Keratinocyte (primary cell): ENCODE measurements around the gene ZNF718.

Experiments
- CTCF ChIP-seq, 3 experiments: IDR thresholded peaks in 1 of 3; conservative IDR thresholded peaks in 1 of 3; optimal IDR thresholded peaks in 1 of 3; 2 replicates in 2 of 3; 3 replicates in 1 of 3; pipeline versions ENCODE3 to v1.5.1; 2011; ENCODE audit warnings: low read length in 3 of 3, mild to moderate bottlenecking in 3 of 3, moderate library complexity in 2 of 3, control low read depth in 1 of 3, inconsistent platforms in 1 of 3; ENCODE audit not compliant: insufficient read depth in 2 of 3; ENCODE audit errors: extremely low read depth in 1 of 3
- EZH2 ChIP-seq: IDR thresholded peaks from one replicate; pipeline ENCODE4 v1.6.1; 2012; ENCODE audit warnings: inconsistent platforms, mild to moderate bottlenecking, low read length, moderate library complexity

- no peak for TF ChIP-seq CTCF (optimal IDR thresholded peaks at IDR 0.05 in 1 of 3, IDR thresholded peaks at IDR 0.05 in 1 of 3, conservative IDR thresholded peaks at IDR 0.05 in 1 of 3; ENCODE audit: extremely low read depth in 1 of 3, insufficient read depth in 2 of 3, low read length in 3 of 3)
- no peak for TF ChIP-seq EZH2
Measured at GRCh38 chr4:161496-162284, 37.4 kb downstream of the ZNF718 start.
